ENCODE data around the gene DCP1B.

Gene DCP1B

DNA sequence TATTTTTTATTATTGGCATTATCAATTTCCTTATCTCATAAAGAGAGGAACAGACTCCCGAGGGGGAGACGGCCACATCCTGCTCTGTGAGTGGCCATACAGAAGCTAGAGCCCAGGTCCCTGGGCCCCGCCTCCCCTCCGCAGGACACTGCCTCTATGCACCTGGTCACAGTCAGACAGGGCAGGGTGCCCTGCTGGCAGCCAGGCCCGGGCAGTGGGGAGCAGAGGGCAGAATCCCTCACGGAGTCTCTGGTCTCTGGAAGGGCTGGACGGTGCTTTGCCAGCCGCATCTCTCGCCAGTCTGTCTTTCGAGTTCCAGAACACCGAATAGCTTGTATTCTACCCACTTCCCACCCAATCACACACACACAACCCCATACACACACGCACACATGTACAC, 69.4 kb downstream of the DCP1B start:
- DNase-seq (ENCODE audit: low read depth) = no peak

- no peak for DNase-seq (ENCODE audit: low read depth)
Observed at GRCh38 chr12:1934068-1934467, 70.2 kb downstream of the DCP1B start.

DNA sequence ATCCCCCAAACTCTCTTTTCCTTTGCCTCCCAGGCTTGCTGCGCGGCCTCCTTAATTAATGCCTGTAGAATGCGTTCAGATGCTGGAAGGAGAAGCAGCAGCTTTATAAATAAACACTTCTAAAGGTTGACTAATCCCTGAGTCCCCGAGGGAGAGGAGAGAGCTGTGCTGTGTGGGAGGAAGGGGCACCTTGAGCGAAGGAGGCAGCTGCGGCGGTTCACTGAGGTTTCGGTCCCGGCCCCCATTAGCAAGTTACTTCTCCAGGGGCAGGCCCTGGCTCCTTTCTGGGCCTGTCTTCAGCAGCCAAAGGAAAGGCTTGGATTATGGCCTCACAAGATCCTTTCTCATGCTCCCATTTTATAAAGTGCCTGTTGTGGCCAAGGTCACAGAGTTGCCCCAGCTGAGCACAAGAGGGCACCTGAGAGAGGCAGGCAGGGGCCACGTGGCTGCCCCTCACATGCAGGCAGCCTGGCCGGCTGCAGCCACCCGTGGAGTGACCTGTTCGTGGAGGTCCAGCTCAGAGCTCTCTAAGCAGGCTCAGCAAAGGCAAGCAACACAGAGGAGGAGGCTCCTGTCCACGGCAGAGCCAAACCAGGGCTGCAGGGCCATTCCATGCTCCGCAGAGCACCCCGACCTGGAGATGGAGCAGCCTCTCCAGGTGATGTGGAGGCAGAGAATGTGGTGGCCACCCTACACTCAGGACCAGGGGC, 70.8 kb downstream of the DCP1B start:
- no peak for DNase-seq (ENCODE audit: low read depth)

DNA sequence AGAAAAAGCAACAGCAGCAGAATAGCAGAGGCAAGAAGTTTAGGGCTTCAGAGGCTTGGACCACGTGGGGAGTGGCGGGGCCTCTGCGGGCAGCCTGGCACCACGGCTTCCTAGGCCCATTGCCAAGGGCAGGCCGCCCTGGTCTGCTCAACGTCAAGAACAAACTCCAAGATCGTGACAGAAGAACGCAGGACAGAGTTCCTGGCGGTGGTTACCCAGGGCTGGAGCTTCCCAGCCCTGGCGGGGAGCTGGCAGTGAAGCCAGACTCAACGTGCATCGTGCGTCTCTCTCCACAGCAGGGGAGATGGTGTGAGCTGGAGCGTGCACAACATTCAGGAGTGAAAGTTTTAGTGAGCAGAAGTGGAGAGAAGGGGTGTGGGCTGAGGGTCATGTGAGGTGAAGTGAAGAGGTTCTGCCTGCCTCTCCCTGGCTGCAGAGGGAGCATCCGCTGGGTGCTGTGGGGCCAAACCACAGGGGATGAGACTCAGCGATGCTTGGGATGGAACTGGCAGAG, 71.9 kb downstream of the DCP1B start:
- no peak for DNase-seq (ENCODE audit: low read depth)

DNA sequence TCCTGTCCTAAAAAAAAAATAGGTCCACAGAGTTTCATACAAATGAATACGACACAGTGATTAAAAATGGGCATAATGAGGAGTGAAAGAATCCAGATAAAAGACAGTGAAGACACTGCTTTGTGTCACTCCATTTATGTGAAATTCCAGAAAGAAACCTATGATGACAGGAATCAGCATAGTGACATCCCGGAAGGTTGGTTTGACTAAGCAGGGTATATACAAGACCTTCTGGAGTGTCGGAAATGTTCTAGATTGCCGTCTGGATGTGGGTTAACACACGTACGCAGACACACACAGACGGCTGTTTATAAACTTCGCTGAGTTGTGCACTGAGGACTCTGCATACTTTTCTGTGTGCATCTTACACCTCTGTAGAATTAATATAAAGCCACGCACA, 72.6 kb downstream of the DCP1B start:
- DNase-seq (ENCODE audit: low read depth) = no peak

DNA sequence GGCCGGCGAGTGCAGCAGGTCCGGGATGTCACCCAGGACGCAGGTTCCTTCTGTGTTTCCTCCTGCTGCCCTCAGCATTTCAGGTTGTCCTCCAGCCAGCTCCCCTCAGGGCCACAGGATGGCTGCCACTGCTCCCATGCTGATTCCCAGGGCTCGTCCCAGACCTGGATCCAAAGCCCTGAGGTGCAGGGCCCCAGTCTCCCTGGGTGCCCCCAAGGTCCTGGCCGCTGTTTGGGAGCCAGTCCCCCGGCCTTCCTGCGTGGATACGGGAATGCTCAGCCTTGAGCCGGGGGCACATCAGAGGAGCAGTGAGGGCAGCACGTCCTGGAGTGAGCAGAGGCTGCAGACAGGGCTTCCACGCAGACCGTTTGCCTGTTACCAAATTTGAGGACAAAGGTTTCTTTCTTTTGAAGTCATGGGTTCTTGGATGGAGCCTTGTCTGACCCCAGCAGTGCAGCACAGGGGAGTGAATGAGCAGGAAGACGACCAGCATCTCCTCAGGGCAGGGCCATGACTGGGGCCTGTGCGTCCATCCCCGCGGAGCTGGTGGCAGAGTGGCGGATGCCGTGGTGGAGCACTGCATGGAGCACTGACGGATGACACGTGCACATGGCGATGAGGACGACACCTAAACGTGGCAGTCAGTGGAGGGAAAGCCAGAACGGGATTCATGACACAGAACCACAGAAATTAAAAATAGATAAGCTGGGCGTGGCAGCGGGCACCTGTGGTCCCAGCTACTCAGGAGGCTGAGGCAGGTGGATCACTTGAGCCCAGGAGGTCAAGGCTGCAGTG, 73.3 kb downstream of the DCP1B start:
- no peak for DNase-seq (ENCODE audit: low read depth)

DNA sequence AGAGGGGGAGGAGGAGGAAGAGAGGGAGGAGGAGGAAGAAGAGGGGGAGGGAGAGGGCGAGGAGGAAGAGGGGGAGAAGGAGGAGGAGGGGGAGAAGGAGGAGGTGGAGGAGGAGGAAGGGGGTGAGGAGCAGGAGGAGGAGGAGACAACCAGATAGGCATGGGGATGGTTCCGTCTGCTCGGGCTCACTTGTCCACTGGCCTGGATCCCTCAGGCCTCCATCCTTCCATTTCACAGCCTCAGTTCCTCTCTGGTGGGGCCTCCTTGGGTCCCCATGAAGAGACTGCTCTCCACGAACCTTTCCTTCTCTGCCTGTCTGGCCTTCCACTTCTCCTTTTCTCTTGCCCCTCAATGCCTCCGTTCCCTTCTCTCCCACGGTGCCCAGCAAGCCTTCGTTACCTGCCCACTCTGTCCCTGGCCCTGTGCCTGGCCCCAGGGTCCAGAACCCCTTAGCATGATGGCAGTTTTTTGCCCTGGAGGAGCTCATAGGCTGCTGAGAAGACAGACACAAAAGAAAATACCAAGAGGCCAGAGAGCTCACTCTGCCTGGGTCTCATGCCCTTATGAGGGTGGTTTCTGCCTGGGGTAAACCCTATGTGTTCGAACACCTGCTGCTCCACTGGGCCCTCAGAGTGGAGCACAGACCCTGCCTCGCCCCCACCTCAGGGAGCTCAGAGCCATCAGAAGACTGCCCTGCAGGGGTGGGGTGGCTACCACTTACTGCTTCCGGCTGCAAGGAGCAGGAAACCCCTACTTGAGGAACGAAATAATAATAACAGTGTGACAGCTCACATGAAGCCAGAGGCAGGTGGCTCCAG, 74.1 kb downstream of the DCP1B start:
- no peak for DNase-seq (ENCODE audit: low read depth)

- DNase-seq (ENCODE audit: low read depth) = no peak
Observed at GRCh38 chr12:1929241-1929984, 74.8 kb downstream of the DCP1B start.

DNA sequence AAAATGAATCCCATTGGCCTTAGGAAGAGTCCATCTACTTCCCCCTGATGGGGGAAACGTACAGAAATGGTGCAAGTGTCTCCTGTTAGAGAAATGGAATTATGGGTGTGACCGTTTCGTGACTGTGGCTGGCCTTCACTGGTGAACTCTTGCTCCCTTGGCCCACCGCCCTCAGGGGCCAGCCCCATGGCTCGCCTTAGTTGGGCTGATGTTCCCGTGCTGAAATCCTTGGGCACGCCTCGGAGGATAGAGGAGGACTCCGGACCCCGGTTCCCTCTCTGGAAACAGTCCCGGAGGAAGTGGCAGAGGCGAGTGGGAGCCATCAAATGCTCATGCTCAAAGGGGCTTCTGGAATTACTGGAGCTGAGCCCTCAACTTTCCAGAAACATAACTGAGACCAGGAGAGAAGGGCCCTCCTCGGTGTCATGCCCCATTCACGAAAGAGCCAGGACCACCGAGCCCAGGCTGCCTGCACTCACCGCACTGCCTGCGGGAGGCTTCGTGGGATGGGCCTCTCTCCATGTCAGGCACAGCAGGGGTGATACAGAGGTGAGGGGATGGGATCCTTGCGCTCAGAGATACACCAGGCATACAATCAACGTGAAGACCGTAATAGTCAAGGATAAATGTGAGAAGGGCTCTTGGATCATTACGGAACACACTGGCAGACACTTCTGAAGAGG, 75.7 kb downstream of the DCP1B start:
- no peak for DNase-seq (ENCODE audit: low read depth)

DNA sequence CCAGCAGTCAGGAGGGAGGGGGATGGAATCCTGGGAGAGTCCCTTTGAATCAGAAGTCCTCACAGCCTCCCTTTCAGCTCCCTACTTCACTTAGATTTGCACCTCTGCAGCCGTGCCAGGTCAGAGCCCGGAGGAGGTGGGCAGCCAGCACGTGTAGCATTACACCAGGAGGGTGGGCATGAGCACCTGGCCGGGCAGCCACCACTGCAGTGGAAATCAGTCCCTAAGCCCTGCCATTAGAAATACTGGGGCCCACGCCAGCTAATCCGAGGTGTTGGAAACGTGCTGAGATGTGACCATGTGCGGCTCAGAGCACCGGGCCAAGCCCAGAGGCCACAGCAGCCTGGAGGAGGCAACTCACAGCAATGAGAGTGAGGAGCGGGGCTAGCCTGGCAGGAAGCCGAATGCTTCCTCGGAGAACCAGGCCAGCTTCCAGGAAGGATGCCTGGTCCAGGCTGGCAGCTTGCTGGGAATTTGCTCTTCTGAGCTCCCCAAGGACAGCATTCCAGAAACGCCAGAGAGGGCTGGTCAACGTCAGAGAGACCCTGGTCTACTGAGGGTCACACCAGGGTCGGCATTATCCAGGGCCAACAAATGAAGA, 76.4 kb downstream of the DCP1B start:
- no peak for DNase-seq (ENCODE audit: low read depth)

- DNase-seq (ENCODE audit: low read depth) = no peak
Observed at GRCh38 chr12:1927051-1927680, 77.1 kb downstream of the DCP1B start.

- no peak for DNase-seq (ENCODE audit: low read depth)
Observed at GRCh38 chr12:1926251-1926657, 78.0 kb downstream of the DCP1B start.

GRCh38 chr12:1925684-1926006, 78.6 kb downstream of the DCP1B start:
- no peak for DNase-seq (ENCODE audit: low read depth)

GRCh38 chr12:1924996-1925683, 79.1 kb downstream of the DCP1B start:
- DNase-seq (ENCODE audit: low read depth) = no peak

- DNase-seq (ENCODE audit: low read depth) = no peak
Observed at GRCh38 chr12:1922985-1923384, 81.3 kb downstream of the DCP1B start.

- DNase-seq (ENCODE audit: low read depth) = no peak
Observed at GRCh38 chr12:1922075-1922709, 82.1 kb downstream of the DCP1B start.

GRCh38 chr12:1920971-1921370, 83.3 kb downstream of the DCP1B start:
- no peak for DNase-seq (ENCODE audit: low read depth)

DNA sequence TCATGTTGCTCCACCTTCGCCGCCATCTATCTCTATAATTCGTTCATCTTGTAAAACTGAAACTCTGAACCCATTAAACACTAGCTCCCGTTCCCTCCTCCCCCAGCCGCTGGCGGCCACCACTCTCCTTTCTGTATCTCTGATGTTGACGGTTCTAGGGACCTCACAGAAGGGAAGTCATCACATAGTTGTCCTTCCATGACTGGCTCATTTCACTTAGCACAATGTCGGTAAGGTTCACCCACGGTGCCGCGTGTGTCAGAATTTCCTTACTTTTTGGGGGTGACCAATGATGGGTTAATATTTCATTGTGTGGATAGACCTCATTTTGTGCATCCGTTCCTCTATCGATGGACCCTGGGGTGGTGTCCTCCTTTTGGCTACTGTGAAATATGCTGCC, 83.8 kb downstream of the DCP1B start:
- no peak for DNase-seq (ENCODE audit: low read depth)

- no peak for DNase-seq (ENCODE audit: low read depth)
Observed at GRCh38 chr12:1919763-1920162, 84.5 kb downstream of the DCP1B start.

Data from activated T-cell treated with anti-CD3 and anti-CD28 coated beads for 48 hours (primary cell).